Skeletal muscle cell (primary cell): ENCODE measurements around the gene ACSF3.

Experiments
- DNase-seq: peaks from one replicate; pipeline ENCODE4 v3.0.0-alpha.2; 2010; ENCODE audit warnings: low read depth
- H3K4me3 ChIP-seq: 2 replicates; pipeline ENCODE4 v1.5.1; 2011; ENCODE audit warnings: low read depth, mild to moderate bottlenecking, control low read depth, low read length, moderate library complexity

The ACSF3 gene

GRCh38 chr16:89119166-89119621, 25.5 kb downstream of the ACSF3 start:
- no peak for DNase-seq
- no peak overlapping the region for H3K4me3 ChIP-seq

DNA sequence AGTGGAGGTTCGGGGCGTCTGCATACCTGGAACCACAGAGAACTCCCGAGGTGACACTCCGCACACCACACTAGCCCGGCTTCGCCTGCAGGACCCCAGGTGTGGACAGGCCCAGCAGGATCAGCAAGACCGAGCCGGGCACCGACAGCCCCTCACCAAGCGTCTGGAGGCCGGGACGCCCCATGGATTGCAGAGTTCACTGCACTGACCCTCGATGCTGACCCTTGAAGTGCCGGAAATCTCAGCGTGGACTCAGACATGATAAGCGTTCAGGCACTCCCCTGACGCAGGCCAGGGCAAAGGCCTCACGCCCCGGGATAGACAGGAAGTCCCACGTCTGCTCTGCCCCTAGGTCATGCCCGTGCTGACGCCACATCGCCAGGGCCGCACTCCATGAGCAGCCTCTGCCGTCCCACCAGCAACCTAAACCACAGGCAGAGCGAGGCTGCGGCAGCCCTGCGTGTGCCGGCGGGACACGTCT, 26.0 kb downstream of the ACSF3 start:
- H3K4me3 ChIP-seq: no peak overlapping the region
- no peak for DNase-seq

DNA sequence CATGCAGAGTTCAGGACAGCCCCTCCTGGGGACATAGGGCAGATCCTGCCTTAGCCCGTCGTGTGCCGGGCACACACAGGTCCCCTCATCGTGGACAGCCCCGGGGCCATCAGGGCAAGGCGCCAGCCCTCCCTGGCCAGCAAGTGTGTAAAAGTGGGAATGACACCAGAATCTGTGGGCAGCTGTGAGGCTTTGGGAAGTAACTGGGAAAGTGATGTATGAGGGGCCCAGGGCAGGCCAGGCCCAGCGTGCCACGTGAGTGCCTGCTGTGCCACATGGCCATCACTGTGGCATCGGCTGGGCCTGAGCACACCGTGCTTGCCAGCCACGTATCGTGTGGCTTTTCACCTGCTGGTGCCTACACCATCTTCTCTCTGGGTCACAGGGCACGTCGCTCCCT, 26.6 kb downstream of the ACSF3 start:
- DNase-seq: no peak
- H3K4me3 ChIP-seq: no peak overlapping the region

GRCh38 chr16:89120921-89121351, 27.3 kb downstream of the ACSF3 start:
- no peak overlapping the region for H3K4me3 ChIP-seq
- DNase-seq: no peak

GRCh38 chr16:89121691-89122321, 28.2 kb downstream of the ACSF3 start:
- no peak overlapping the region for H3K4me3 ChIP-seq
- no peak for DNase-seq

DNA sequence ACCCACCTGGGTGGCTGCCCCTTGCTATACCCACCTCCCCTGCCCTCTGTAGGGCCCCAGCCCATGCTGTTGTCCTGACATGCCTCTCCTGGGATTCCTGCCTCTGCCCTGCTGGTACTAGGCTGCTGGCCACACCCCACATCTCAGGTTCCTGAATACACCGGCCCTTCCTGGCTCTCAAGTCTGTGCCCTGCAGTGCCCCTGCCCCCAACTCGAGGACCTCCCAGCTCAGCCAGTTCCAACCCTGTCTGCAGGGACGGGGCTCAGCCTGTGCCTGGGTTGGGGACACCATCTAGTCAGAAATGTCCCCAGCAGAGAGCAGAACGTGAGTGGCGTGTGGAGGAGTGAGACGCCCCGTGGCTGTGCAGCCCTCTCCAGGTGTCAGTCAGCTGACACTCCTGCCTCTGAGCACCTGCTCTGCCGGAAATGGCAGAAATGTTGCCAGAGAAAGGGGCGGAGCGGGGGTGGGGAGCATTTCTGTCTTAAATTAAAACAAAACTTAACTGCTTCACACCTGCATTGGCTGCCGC, 28.7 kb downstream of the ACSF3 start:
- no peak overlapping the region for H3K4me3 ChIP-seq
- no peak for DNase-seq

DNA sequence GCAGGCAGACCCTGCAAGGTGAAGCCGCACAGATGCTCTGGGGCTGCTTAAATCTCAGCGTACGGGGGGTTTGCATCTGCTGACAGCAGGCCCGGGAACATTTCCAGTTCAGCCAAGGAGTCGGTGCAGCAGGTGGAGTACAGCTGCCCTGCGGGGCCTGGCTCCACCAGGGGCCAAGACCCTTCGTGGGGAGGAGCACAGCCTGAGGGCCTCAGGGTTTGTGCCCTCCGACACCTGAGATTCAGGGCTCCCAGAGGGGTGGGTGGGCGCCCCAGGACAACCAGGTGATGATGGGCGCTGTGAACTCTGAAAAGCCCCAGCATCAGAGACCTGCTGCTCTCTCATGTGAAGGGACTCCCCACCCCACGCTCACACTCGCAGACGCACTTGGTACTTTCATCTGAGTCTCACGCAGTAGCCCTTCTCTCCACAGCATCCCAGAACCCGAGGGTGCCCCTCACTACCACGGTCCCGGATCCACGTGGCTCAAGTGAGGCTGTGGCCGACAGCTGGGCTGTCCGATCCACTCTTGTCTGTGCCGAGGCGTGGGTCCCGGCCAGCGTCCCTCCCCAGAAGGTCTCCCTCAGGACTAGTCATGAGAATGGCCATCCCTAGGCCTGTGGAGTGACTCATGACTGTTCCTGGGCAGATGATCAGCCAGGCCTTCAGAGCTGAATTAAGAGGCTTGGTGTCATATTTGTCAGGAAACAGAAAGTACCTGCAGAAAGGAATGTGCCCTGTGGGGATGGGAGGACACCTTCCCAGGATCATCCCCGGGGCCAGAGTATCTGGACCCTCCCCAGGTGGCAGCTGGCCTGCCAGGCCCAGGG, 29.6 kb downstream of the ACSF3 start:
- H3K4me3 ChIP-seq: no peak overlapping the region
- DNase-seq: no peak

GRCh38 chr16:89123831-89124100, 30.1 kb downstream of the ACSF3 start:
- H3K4me3 ChIP-seq: no peak overlapping the region
- DNase-seq: no peak

- no peak overlapping the region for H3K4me3 ChIP-seq
Observed at GRCh38 chr16:89129378-89129777, 35.7 kb downstream of the ACSF3 start.

DNA sequence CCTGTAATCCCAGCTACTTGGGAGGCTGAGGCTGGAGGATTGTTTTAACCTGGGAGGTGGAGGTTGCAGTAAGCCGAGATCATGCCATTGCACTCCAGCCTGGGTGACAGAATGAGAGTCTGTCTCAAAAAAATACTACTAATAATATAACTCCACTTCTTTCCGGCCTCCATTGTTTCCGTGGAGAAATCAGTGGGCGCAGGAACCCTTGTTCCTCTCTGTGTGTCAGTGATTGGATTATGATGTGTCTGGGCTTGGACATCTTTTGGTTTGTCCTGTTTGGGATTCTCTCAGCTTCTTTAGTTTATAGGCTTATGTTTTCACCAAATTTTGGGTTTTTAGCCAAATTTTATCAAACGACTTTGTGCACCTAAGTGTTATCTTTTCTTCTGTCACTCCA, 36.8 kb downstream of the ACSF3 start:
- H3K4me3 ChIP-seq: no peak overlapping the region
- no peak for DNase-seq

More at GRCh38 chr16:89129378-89129777, 35.7 kb downstream of the ACSF3 start:
- DNase-seq: no peak

DNA sequence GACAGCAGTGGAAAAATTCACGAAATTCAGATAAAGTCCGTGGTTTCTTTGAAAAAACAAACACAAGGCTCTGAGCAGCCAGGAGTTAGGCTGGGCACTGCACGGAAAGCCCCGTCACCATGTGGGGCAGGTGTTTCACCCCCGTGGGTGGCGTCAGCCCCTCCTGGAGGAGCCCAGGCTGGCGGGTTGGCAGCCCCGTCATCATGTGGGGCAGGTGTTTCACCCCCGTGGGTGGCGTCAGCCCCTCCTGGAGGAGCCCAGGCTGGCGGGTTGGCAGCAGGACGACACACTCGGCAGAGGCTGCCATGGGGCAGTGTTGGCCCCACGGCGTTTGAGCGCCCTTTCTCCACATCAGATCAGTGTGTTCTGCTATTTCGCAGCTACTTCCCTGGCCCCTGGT, 38.1 kb downstream of the ACSF3 start:
- DNase-seq: no peak

DNA sequence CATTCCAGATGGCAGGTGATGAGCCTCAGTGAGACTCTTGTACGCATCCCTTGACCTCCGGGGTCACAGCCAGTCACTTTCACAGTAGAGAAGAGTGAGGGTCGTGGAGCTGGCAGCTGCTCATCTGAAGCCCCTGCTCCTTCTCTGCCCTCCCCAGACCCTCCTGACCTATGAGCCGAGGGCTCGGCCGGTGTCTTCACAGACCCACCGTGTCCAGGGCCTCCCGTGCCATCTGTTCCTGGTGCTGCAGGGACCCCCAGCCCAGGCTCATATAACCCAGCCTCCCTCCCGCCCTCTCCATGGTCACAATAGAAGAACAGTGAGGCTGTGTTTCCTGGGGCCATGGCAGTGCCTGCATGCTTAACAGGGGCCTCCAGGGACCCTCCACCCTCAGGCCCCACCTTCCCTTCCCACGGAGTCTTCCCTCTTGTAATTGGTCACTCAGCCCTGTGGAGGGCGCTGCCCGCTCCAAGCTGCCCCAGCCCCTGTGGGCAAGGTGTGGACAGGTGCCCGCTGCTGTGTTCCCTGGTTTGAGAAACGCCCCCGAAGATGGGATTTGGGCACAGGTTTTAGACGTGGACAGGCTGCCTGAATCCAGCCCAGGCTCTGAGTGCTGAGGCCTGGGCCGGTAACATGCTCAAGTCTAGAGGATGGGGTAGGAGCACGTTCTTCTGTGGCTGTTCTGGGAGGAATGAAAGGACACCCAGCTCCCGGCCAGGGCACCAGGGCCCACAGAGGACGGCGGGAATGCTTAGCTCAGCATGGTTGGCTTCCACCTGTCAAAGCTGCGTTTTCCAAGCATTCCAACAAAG, 38.7 kb downstream of the ACSF3 start:
- no peak for DNase-seq
- H3K4me3 ChIP-seq: no peak overlapping the region

More for the DNA sequence above, 38.1 kb downstream of the ACSF3 start:
- H3K4me3 ChIP-seq: no peak overlapping the region

DNA sequence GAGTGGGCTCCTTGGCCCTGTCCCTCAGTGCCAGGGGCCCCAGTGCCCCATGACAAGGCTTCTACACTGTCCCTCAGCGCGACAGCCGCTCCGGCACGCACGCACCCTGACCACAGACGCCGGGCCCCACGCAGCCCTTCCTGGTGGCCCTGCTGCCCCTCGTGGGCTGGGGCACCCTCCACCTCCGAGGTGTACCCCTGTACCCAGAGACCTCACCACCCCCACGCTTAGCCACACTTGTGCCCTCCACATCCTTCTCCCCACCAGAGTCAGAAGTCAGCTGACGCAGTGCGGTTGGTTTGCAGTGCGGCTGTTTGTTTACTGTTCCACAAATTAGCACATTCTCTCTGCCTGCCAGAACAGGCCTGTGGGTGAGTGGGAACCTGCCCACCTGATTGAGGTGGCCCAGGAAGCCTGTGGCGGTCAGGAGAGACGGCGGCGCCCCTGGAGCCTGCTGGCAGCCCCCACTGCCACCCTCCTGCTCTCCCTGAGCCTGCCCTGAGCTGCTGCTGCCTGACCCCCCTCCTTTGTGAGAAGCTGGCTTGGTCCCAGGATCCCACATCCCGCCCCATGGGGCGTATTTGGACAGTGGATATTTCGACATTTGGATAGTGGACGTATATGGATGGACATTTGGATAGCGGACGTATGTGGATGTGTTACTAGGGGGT, 39.9 kb downstream of the ACSF3 start:
- H3K4me3 ChIP-seq: no peak overlapping the region
- no peak for DNase-seq

DNA sequence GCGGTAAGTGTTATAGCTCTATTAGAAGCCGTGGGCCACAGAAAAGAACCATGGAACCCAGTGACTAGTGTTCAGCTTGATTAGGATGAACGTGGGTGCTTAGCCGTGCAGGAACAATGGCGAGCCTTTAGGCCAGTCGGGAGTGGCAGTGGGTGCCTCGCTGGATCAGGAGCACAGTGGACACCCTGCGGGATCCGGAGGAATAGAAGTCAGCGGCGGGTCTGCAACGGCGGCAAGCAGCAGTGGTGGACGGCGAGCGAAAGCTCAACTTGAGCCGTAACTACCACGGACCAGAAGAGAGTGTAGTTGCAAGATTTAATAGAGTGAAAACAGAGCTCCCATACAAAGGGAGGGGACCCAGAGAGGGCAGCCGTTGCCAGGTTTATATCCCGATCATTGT, 40.6 kb downstream of the ACSF3 start:
- no peak for DNase-seq
- H3K4me3 ChIP-seq: no peak overlapping the region

- no peak for DNase-seq
- H3K4me3 ChIP-seq: no peak overlapping the region
Observed at GRCh38 chr16:89135166-89135565, 41.5 kb downstream of the ACSF3 start.

DNA sequence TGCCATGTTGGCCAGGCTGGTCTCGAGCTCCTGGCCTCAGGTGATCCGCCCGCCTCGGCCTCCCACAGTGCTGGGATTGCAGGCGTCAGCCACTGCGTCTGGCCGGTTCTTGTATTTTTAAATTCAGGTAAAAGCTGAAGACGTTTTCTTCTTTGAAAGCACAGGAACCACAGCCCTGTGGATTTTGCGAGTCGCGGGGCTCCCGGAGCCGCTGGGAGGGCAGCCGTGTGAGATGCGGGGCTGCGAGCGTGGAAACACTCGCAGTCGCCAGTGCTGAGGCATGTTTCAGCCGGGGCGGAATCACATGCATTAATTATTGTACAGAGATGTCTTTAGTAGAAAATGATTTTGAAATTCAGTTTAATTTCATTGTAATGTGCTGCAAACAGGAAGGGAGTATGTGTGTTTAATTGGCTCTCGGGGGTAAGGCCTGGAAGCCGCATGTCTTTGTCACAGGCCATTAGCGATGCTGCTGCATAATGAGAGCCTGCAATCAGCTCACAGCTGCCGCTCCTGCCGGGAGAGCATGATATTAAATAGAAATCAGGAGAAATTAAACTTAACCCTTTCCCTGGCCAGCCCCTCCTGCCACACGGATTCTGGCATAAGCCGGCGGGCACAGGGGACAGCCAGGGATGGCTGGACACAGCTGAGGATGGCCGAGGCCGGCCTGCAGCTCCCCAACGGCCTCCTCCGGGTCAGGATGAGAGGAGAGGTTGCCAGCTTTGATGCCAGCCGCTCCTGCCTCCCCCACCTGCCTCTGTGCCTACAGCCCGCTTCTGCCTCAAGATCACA, 42.5 kb downstream of the ACSF3 start:
- H3K4me3 ChIP-seq: no peak overlapping the region
- DNase-seq: no peak

DNA sequence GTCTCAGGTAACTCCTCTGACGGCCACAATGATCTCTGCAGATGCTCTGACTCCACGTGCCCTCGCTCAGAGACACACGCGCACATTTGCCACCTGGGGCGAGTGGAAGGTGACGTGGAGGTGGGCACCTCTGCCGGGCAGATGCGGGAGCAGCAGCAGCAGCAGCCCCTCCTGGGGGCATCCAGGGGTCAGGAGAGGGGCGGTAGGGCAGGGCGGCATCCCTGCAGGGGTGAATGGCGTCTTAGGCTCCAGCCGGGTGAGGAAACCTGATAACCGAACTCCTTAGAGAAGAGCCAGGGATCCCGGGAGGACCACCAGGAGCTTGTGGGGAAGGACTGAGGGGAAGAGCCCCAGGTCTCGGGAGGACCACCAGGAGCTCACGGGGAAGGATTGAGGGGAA, 43.3 kb downstream of the ACSF3 start:
- no peak overlapping the region for H3K4me3 ChIP-seq
- no peak for DNase-seq

DNA sequence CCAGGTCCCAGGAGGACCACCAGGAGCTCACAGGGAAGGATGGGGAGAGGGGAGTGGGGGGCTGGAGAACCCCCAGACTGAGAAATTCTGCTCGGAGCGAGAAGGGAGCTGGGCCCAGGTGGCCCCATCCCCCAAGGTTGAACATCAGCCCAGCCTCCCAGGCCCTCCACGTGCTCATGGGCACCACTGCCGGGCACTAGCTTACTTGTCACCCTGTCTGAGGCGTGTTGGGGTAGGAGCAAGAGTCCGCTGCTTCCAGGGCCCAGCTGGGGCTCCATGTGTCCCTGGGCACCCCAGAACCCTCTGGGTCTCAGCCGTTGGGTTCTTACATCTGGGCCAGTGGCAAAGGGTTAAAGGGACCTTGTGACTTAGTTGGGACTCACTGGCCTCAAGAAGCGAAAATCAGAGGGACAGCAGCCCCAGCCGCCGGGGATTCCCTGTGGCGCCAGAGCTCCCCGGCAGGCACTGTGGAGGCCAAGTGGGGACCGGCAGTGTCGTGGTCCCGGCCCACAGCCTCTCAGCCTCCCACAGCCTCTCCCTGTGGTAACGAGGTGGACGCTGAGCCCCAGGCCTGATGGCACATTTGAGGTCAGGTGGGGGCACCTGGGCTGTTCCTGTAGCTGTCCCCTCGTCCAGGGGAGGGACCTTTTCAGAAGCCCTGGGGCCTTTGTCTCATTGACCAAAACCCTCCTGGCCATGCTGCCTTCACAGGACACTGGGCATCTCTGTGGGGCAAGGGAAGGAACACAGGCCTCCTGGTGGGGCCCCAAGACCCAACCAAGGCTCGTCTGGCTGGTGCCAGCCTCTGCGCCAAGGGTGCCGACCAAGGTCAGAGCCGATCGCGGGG, 44.2 kb downstream of the ACSF3 start:
- no peak overlapping the region for H3K4me3 ChIP-seq
- DNase-seq: no peak
